ENCODE measurements around the gene FLNB. TPM values are rescaled to one million over a fixed set of nuclear protein-coding genes. Genes with fewer than 3 reads are reported as not detected.
"Not testable (repeated sequence)": the region's sequence is repeated elsewhere in the genome, so short reads cannot be mapped to it uniquely, and the experiment has no call there.

FLNB gene
- total and polyA plus RNA-seq, 5 donors: 22.9 to 44.9 (median 34.0) TPM

- H3K4me3 ChIP-seq (ENCODE audit: low read length): no peak overlapping the region
- ATAC-seq: no peak
Observed at GRCh38 chr3:57982561-57983243, 25.5 kb upstream of the FLNB start.

GRCh38 chr3:57983734-57984518 lies 24.3 kb upstream of the FLNB start:
- peak overlapping the region; percentile 56 for H3K27ac ChIP-seq (ENCODE audit: low read length)
- 11% methylated on average over 5 of the region's 5 CpGs for WGBS
- no peaks in the 10 kb centered on the region for H3K27me3 ChIP-seq (ENCODE audit: control insufficient read depth, insufficient read depth)

More at GRCh38 chr3:57982561-57983243, 25.5 kb upstream of the FLNB start:
- WGBS: 90% methylated on average over 9 of the region's 9 CpGs
- peak in 1 of 3 donors; percentile 16 for DNase-seq
- Histone ChIP-seq H3K9me3 (ENCODE audit: control insufficient read depth, low read length) (no peaks in the 10 kb centered on the region), H3K4me1 (ENCODE audit: control insufficient read depth, insufficient read depth, low read length) (peaks cover 10% of the 10 kb centered on the region), H3K27ac (ENCODE audit: low read length) (no peak overlapping the region), H3K27me3 (ENCODE audit: control insufficient read depth, insufficient read depth) (no peaks in the 10 kb centered on the region)
- intact Hi-C loops (cut with DNase I): no loop called here

GRCh38 chr3:57985176-57985983 lies 22.8 kb upstream of the FLNB start:
- intact Hi-C loops (cut with DNase I): no loop called here
- Histone ChIP-seq H3K27ac (ENCODE audit: low read length) (no peak overlapping the region), H3K4me3 (ENCODE audit: low read length) (no peak overlapping the region), H3K27me3 (ENCODE audit: control insufficient read depth, insufficient read depth) (no peaks in the 10 kb centered on the region), H3K9me3 (ENCODE audit: control insufficient read depth, low read length) (no peaks in the 10 kb centered on the region), H3K4me1 (ENCODE audit: control insufficient read depth, insufficient read depth, low read length) (peaks cover 10% of the 10 kb centered on the region)
- no peak for ATAC-seq
- peak in 1 of 3 donors; percentile 31 for DNase-seq
- 89% methylated on average over 9 of the region's 9 CpGs for WGBS

More at GRCh38 chr3:57983734-57984518, 24.3 kb upstream of the FLNB start:
- Histone ChIP-seq H3K9me3 (ENCODE audit: control insufficient read depth, low read length) (no peaks in the 10 kb centered on the region), H3K4me1 (ENCODE audit: control insufficient read depth, insufficient read depth, low read length) (peaks cover 10% of the 10 kb centered on the region), H3K4me3 (ENCODE audit: low read length) (no peak overlapping the region)
- DNase-seq: peak; percentile 64 to 80 (median 78)
- intact Hi-C loops (cut with DNase I): no loop called here
- peak; percentile 88 to 96 for ATAC-seq

- Histone ChIP-seq H3K27ac (ENCODE audit: low read length) (no peak overlapping the region), H3K9me3 (ENCODE audit: control insufficient read depth, low read length) (no peaks in the 10 kb centered on the region), H3K4me3 (ENCODE audit: low read length) (no peak overlapping the region), H3K4me1 (ENCODE audit: control insufficient read depth, insufficient read depth, low read length) (peaks cover 10% of the 10 kb centered on the region), H3K27me3 (ENCODE audit: control insufficient read depth, insufficient read depth) (no peaks in the 10 kb centered on the region)
- ATAC-seq (no peak), DNase-seq (peak in 1 of 3 donors; percentile 0)
- 98% methylated on average over 2 of the region's 2 CpGs for WGBS
- intact Hi-C loops (cut with DNase I): no loop called here
Observed at GRCh38 chr3:57985984-57986246, 22.3 kb upstream of the FLNB start.

- H3K27ac ChIP-seq (ENCODE audit: low read length): no peak overlapping the region
- intact Hi-C loops (cut with DNase I): no loop called here
Observed at GRCh38 chr3:57986261-57986660, 22.0 kb upstream of the FLNB start.

GRCh38 chr3:57989198-57989597 lies 19.0 kb upstream of the FLNB start:
- ATAC-seq; DNase-seq; intact Hi-C loops (cut with DNase I); H3K27ac ChIP-seq (ENCODE audit: low read length); H3K9me3 ChIP-seq (ENCODE audit: control insufficient read depth, low read length); H3K4me3 ChIP-seq (ENCODE audit: low read length); H3K27me3 ChIP-seq (ENCODE audit: control insufficient read depth, insufficient read depth); H3K4me1 ChIP-seq (ENCODE audit: control insufficient read depth, insufficient read depth, low read length): not testable (repeated sequence)
- WGBS: 78% methylated on average over 8 of the region's 8 CpGs

More at GRCh38 chr3:57986261-57986660, 22.0 kb upstream of the FLNB start:
- 98% methylated on average over 4 of the region's 4 CpGs for WGBS
- no peaks in the 10 kb centered on the region for H3K27me3 ChIP-seq (ENCODE audit: control insufficient read depth, insufficient read depth)
- DNase-seq: no peak
- peaks cover 10% of the 10 kb centered on the region for H3K4me1 ChIP-seq (ENCODE audit: control insufficient read depth, insufficient read depth, low read length)
- no peak for ATAC-seq
- no peak overlapping the region for H3K4me3 ChIP-seq (ENCODE audit: low read length)
- no peaks in the 10 kb centered on the region for H3K9me3 ChIP-seq (ENCODE audit: control insufficient read depth, low read length)

- Histone ChIP-seq H3K9me3 (ENCODE audit: control insufficient read depth, low read length) (no peaks in the 10 kb centered on the region), H3K27me3 (ENCODE audit: control insufficient read depth, insufficient read depth) (no peaks in the 10 kb centered on the region), H3K27ac (ENCODE audit: low read length) (no peak overlapping the region), H3K4me3 (ENCODE audit: low read length) (no peak overlapping the region), H3K4me1 (ENCODE audit: control insufficient read depth, insufficient read depth, low read length) (peaks cover 4% of the 10 kb centered on the region)
- 81% methylated on average over 1 of the region's 1 CpG for WGBS
- intact Hi-C loops (cut with DNase I): no loop called here
- ATAC-seq (no peak), DNase-seq (no peak)
Observed at GRCh38 chr3:57989646-57990045, 18.6 kb upstream of the FLNB start.

- Histone ChIP-seq H3K9me3 (ENCODE audit: control insufficient read depth, low read length) (no peaks in the 10 kb centered on the region), H3K4me3 (ENCODE audit: low read length) (no peak overlapping the region), H3K27ac (ENCODE audit: low read length) (no peak overlapping the region), H3K4me1 (ENCODE audit: control insufficient read depth, insufficient read depth, low read length) (peaks cover 4% of the 10 kb centered on the region), H3K27me3 (ENCODE audit: control insufficient read depth, insufficient read depth) (no peaks in the 10 kb centered on the region)
- WGBS: 84% methylated on average over 9 of the region's 9 CpGs
- DNase-seq: no peak
- intact Hi-C loops (cut with DNase I): no loop called here
- peak; percentile 77 to 81 for ATAC-seq
Observed at GRCh38 chr3:57992452-57993213, 15.6 kb upstream of the FLNB start.

- peak; percentile 77 to 80 for ATAC-seq
Observed at GRCh38 chr3:57998366-57999283, 9.6 kb upstream of the FLNB start.

More at GRCh38 chr3:57998366-57999283, 9.6 kb upstream of the FLNB start:
- Histone ChIP-seq H3K4me3 (ENCODE audit: low read length) (no peak overlapping the region), H3K4me1 (ENCODE audit: control insufficient read depth, insufficient read depth, low read length) (peaks cover 2% of the 10 kb centered on the region), H3K27me3 (ENCODE audit: control insufficient read depth, insufficient read depth) (no peaks in the 10 kb centered on the region), H3K9me3 (ENCODE audit: control insufficient read depth, low read length) (no peaks in the 10 kb centered on the region), H3K27ac (ENCODE audit: low read length) (peak overlapping the region; percentile 54)
- DNase-seq: no peak
- intact Hi-C loops (cut with DNase I): no loop called here
- WGBS: 27% methylated on average over 10 of the region's 10 CpGs

All from right cardiac atrium (tissue), 5 donors.